ENCODE data around the gene HOXD11.

Gene HOXD11

DNA sequence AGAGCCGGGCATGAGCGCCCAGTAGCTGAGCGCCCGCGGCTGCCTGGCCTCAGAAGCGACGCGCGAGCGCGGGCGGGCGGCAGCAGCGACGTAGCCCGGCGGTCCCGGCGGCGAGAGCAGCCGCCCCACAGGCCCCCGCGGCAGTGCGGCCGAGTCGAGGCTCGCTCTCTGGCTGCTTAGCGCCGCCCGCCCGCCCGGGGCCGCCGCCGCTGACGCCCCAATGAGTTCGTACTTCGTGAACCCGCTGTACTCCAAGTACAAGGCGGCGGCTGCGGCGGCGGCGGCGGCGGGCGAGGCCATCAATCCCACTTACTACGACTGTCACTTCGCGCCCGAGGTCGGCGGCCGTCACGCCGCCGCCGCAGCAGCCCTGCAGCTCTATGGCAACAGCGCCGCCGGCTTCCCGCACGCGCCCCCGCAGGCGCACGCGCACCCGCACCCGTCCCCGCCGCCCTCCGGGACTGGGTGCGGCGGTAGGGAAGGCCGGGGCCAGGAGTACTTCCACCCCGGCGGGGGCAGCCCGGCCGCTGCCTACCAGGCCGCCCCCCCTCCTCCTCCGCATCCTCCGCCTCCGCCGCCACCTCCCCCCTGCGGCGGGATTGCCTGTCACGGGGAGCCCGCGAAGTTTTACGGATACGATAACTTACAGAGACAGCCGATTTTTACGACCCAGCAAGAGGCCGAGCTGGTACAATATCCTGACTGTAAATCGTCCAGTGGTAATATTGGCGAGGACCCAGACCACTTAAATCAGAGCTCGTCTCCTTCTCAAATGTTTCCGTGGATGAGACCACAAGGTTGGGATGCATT, 23.3 kb downstream of the HOXD11 start:
- in situ Hi-C loops (cut with MboI; ENCODE audit: low sequenced_read_pairs): loop anchor here (25.0 kb wide), 3 partner anchors 332 to 1182 kb away; no protein-coding TSS in a partner anchor

DNA sequence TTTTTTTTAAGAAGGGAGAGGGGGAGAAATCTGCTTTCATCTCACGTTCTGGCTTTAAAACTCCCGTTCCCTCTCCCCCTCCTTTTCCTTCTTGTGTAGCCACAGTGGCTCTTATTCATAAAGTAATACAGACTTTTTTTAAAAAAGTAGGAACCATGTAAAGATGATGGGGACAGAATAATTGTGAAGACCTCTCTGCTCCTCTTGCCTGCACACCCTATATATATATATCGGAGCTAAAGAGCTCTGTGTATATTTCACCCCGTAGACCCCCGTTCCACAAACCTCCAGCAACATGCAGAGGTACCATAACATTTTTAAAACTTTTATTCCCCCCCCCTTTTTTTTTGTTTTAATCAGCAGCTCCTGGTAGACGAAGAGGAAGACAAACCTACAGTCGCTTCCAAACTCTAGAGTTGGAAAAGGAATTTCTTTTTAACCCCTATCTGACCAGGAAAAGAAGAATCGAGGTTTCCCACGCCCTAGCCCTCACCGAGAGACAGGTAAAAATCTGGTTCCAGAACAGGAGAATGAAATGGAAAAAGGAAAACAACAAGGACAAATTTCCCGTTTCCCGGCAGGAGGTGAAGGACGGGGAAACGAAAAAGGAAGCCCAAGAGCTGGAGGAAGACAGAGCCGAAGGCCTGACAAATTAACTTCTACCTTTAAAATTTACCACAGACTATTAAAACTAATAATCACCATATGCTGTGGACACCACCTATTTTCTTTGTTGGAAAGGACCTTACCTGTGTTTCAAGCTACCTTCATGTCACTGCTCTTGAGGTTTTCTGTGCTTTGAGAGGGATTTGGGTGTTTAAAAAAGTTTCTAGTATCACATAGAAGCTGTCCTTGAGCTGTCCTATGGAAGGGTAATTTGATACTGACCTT, 24.1 kb downstream of the HOXD11 start:
- in situ Hi-C loops (cut with MboI; ENCODE audit: low sequenced_read_pairs): loop anchor here (25.0 kb wide), 3 partner anchors 331 to 1181 kb away; no protein-coding TSS in a partner anchor

DNA sequence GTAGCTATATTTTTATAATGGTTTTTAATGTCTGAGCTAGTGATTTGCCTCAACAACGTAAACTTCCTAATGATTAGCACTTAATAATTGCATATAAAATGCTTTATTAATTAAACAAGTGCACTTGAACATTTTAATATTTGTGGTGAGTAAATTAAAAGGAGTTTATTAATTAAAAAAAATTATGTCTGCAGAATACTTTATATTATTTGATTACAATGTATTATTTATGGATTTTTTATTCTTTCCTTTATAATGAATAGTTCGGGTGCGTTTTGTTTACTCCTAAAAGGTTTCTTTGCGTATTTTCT, 24.7 kb downstream of the HOXD11 start:
- in situ Hi-C loops (cut with MboI; ENCODE audit: low sequenced_read_pairs): loop anchor here (25.0 kb wide), 3 partner anchors 330 to 1180 kb away; no protein-coding TSS in a partner anchor

DNA sequence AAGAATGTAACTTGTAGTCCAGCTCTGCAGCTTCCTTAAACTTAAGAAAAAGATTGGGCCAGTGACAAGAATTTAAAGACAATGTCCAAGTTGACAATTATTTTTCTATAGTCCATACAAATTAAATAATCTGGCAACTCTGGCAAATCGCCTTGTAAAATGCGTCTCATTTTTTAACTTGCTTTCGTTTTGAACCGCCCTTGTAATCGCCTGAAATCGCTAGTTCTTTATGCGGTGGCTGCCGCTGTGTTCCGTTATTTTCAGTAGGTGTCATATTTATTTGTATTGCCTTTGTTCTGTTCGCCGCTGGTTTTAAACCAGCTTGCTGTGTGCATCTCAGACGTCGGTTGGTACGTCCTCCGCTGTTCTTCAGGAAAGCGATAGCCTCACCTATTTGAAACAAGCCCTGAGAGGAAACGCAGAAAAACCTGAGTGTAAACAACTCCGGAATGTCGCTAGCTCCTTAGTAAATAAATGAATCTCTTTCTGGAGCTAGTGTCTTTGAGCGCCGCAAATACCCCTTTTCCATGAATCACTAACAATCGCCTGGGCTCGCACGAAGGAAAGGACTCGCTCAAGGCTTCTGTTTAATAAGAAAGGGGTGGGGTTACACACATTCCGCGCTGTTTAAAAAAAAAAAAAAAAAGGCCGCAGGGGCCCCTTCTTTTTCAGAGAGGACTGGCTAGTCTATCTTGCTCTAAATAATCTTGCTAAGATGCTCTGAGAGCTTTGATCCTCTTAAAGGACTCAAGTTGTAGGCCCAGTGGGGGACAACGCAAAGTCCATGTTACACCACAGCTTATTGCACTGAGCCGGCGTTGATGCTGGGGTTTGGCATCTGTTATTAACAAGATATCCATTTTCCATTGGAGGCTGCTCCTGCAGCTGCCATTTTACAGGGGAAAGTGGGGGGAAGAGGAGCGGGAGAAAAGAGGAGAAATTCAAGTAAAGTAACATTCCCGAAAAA, 25.4 kb downstream of the HOXD11 start:
- in situ Hi-C loops (cut with MboI; ENCODE audit: low sequenced_read_pairs): loop anchor here (25.0 kb wide), 3 partner anchors 330 to 1180 kb away; no protein-coding TSS in a partner anchor

DNA sequence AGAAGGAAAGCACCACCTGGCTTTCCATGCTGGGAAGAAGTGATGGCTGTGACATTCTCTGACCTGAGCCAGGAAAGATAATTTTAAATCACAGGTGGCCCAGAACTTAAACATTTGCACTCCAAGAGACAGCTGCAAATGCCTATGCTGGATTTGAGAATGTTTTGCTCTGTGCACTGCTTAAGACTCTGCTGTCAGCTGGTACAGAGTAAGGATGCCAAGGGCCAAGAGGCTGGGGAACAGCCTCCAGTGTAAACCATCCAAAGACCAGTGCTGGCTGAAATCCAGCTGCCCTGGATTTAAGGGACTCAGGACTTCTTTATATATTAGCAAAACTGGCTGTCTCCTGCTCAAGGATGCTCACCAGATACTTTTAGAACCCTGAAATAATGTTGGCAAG, 26.3 kb downstream of the HOXD11 start:
- in situ Hi-C loops (cut with MboI; ENCODE audit: low sequenced_read_pairs): loop anchor here (25.0 kb wide), 3 partner anchors 329 to 1179 kb away; no protein-coding TSS in a partner anchor

DNA sequence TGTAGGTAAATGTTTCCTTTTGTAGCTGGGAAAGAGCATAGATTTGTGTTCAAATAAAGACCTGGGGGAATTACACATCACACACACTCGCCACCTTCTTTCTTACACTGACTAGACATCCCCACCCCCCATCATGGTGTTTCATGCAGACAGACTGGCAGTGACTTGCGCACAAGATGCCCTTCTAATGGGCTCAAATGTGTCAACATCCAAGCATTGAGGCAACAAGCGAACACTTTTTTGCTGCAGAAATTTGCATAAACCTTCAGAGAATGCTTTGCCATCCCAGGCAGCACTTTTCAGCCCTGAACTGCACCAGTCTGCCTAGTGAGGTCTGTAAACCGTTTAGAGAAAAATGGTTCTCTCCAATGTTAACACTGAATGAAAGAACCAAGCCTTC, 27.0 kb downstream of the HOXD11 start:
- in situ Hi-C loops (cut with MboI; ENCODE audit: low sequenced_read_pairs): loop anchor here (25.0 kb wide), 3 partner anchors 328 to 1178 kb away; no protein-coding TSS in a partner anchor

DNA sequence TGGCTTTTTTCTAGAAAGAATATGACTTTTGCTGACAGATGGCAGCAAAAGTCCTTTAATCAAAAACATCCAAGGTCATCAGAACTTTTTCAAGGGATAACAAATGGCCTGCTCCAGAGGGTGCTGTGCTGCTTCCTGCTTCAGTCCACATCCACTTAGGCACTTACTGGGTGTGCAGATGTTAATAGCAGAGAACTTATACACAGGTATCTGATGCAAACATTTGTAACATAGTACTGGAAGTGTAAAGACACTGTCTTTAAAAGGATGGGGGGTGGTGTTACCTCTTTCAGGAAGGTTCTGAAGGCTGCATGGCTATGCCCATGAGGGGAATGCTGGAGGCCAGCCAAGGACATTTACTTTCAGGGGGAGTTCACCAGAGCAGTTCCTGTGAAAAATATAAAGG, 28.0 kb downstream of the HOXD11 start:
- in situ Hi-C loops (cut with MboI; ENCODE audit: low sequenced_read_pairs): loop anchor here (25.0 kb wide), 3 partner anchors 327 to 1177 kb away; no protein-coding TSS in a partner anchor

DNA sequence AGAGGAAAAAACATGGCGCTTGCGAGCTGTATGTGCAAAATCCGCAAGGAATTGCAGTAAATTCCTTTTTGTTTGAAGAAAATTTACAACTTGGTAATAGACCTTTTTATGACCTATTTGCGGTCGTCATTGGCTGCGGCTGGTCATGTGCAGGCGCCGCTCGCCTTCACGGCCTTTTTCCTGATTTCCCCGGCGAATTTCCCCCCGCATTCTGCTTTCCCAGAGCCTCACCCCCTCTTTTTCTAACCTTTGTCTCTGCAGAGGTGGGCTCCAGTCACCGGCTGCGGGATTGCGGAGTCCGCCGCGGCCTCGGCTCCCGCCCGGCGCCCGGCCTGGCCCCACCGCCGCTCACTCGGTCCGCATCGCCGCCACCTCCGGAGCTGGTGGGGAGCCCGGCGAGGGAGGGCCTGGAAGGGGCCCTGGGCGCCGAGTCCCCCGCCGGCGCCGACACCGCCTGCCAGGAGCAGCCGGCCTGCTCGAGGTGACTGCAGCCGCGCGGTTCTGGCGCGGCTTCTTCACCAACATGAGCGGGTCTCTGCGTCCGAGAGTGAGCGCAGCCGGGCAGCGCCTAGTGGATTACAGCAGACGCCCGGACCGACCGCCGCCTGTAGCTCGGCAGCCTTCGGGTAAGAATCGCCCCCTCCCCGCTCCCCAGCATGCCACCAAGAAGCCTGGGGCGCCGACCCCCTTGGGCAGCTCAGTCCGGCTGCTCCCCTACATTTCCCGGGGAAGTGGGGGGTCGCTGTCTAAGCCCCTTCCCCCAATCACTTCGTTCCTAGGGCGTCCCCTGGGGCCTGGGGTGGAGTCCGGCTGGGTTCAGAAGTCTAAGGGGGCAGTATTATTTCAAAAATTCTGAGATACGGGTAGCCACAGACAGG, 29.5 kb downstream of the HOXD11 start:
- in situ Hi-C loops (cut with MboI; ENCODE audit: low sequenced_read_pairs): loop anchor here (25.0 kb wide), 3 partner anchors 326 to 1176 kb away; no protein-coding TSS in a partner anchor

DNA sequence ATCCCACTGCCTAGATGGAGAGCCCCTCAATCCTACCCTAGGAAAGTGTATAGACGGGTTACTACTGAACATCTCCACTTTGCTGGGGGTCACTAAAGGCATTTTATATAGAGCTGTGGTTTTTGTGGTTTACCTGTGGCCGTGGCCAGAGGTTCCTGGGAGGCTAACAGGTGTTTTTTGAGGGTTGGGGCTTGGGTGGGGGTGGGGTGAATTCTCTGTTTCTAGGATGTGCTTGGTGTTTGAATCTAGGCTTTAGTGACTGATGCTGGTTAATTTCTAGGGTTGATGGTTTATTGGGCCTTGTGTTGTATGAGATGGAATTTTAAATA, 30.1 kb downstream of the HOXD11 start:
- in situ Hi-C loops (cut with MboI; ENCODE audit: low sequenced_read_pairs): loop anchor here (25.0 kb wide), 3 partner anchors 325 to 1175 kb away; no protein-coding TSS in a partner anchor

DNA sequence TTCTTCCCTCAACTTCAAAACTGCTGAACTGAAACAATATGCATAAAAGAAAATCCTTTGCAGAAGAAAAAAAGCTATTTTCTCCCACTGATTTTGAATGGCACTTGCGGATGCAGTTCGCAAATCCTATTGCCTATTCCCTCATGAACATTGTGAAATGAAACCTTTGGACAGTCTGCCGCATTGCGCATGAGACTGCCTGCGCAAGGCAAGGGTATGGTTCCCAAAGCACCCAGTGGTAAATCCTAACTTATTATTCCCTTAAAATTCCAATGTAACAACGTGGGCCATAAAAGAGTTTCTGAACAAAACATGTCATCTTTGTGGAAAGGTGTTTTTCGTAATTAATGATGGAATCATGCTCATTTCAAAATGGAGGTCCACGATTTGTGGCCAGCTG, 30.8 kb downstream of the HOXD11 start:
- in situ Hi-C loops (cut with MboI; ENCODE audit: low sequenced_read_pairs): loop anchor here (25.0 kb wide), 3 partner anchors 324 to 1174 kb away; no protein-coding TSS in a partner anchor

DNA sequence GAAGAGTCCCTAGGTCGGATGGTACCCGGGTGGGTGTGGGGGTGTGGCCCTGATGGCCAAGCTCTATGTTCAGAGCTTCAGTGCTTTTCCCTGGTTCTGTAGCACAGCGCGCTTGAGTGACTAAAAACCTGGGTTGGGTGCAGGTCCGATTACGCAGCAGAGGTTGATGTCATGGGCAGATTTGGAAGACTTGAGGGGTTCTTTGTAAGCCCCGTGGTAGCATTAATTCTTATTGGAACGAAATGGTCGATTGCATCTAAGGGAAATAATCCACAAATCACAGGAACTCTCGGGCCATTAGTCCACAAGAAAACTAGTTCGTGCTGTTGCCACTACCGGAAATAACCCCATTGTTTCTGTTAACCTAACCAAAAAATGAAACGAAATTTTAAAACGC, 31.4 kb downstream of the HOXD11 start:
- in situ Hi-C loops (cut with MboI; ENCODE audit: low sequenced_read_pairs): loop anchor here (25.0 kb wide), 3 partner anchors 324 to 1174 kb away; no protein-coding TSS in a partner anchor

DNA sequence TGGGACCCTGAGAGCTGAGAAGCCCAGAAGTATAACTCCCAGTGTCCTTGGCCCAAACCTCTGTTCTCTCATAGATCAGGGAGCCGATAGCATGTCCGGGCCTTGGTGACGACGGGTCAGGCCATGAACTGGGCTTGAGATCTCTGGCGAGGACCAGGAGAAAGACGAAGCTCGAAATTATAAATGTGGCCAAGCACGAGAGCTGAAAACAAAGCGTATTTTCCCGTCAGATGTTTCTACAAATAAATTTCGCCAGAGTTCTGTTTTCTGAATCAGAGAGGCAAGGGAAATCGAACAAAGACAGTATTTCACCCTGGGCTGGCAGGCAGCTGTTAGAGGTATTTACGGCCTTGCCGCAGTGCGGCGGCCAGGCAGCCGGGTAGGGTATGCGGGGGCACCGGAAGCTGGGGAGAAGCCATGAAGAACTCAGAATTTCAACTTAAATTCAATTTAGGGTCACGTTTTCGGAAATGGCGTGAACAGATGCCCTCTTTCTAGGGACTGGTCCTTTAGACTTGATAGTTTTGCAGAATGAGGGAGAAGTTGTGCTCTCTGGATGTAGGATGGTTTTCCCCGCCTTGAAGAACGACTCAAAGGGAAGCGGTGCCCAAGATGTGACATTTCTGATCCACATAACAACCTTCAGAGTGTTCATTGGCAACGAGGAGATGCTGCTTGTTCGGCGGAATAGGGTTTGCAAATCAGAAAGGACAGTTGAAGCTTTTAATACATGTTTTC, 32.0 kb downstream of the HOXD11 start:
- in situ Hi-C loops (cut with MboI; ENCODE audit: low sequenced_read_pairs): loop anchor here (25.0 kb wide), 3 partner anchors 323 to 1173 kb away; no protein-coding TSS in a partner anchor

DNA sequence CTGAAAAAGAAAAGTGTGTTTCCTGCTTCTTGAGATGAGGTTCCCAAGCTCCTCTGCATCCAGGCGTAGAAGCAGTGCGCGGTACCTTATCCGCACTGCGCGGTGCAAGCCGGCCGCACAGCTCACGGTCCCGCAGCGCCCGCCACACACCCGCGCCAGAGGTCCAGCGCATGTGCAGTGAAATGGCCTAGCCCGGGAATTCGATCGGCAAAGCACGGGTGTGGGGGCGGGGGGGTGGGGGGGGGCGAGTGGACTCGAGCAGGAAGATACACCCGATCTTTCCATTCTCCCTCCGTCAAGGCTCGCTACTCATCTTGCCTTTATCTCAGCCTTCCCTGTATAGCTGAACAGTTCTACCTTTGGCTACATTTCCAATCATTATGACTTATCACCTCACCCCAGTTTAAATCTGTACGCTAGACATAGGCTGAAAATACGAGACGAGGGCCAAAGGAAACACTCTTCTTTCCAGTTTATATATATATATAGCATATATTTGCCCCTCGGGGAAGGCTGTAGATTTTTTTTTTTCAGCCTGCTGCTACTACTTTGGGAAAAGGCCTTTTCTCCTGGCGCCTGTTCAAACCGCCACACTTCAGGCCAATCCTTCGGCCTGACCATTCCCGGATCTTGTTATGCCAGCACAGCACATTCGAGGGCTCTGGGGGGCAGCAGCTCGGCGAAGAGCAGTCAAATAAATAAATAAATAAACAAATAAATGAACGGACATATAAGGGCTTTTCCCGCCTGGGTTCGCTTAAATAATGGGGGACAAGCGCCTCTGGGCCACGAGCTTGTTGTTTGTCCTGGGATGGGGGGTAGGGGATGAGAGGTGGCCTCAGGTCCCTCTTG, 32.8 kb downstream of the HOXD11 start:
- in situ Hi-C loops (cut with MboI; ENCODE audit: low sequenced_read_pairs): loop anchor here (10.0 to 25.0 kb wide), 4 partner anchors 322 to 1172 kb away; no protein-coding TSS in a partner anchor

DNA sequence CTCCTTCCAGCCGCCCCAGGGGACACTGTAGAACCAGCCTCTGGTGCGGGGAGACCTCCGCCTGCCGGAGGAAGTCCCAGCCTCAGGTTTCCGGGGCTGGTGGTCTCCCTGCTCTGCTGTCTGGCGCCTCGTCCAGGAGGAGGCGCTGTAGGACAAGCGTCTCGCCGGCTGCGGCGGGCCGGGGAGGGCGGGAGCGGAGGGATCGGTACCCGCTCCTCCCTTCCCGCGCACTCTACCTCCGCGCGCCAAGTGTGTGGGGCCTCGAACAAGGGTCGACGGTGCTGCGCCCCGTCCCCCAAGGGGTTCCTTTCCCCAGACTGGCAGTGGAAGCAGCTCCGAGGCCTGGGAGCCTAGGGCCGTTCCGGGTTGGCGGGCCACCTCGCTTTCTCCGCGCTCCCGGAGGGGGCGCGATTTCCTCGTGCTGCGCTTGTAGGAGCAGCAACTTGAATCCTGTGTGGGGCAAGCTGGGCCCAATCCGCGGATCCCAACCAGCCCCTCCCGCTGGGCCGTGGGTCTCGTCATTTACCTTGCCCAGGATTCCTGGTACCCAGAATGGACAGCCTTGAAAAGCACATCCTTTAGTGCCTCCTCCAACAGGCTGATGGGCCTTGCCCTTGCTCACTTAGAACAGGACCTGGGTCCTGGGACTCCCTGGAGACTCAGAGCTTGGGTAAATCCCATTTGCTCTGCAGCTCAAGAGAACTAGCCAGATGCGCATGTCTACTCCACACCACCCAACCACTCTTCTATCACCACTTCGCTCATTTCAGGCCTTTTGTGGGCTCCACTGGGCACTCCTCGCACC, 33.6 kb downstream of the HOXD11 start:
- in situ Hi-C loops (cut with MboI; ENCODE audit: low sequenced_read_pairs): loop anchor here (10.0 to 25.0 kb wide), 4 partner anchors 322 to 1172 kb away; no protein-coding TSS in a partner anchor

DNA sequence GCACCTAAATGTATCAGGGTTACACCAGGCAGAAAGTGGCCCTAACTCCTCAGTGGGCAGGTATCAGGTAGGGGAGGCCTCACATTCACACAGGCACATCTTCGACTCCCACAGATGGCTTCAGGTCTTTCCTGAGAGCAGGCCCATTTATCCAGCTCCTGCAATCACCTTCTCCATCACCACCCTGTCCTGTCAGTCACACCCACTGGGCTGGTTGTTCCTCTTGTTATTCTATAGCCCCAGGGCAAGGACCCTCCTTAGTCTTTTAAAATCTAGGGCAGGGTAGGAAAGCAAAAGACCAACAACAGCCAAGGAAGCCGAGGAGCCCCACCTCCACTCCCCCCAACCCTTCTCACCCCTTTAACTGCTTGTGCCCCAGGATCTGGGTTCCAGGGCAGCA, 35.2 kb downstream of the HOXD11 start:
- in situ Hi-C loops (cut with MboI; ENCODE audit: low sequenced_read_pairs): loop anchor here (10.0 to 25.0 kb wide), 4 partner anchors 320 to 1170 kb away; no protein-coding TSS in a partner anchor

All from HL-60/S4 (cell line).